Measurements from ENCODE around the gene ADPRHL1. TPM values are rescaled to one million over a fixed set of nuclear protein-coding genes. Genes with fewer than 3 reads are reported as not detected.

Gene ADPRHL1
- total and polyA plus RNA-seq, 2 donors (not counting 3 experiments of a cell fraction or from before 2014, with no cell fraction given) = 0.52 to 0.97 TPM

DNA sequence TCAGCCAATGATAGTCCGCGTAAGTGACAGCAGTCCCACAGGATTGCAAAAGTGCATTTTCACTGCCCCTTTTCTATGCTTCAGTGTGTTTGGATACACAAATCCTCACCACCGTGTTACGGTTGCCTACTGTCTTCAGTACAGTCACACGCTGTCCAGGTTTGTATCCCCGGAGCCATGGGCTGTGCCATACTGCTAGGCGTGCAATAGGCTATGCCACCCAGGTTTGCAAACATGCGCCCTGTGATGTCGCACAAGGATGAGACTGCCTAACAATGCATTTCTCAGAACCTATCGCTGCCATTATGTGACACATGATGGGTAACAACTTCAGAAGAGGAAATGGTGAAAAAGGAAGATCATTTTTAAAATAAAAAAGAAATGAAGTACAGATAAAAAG is 16.8 kb upstream of the ADPRHL1 start:
- H3K4me3 ChIP-seq (replicated peaks in 1 of 3; ENCODE audit: insufficient read depth in 1 of 3, low read depth in 1 of 3, low read length in 3 of 3) = no peak overlapping the region
- H3K4me2 ChIP-seq (ENCODE audit: insufficient read depth, low read length) = no peak overlapping the region
- FAIRE-seq = no peak
- no peaks in the 10 kb centered on the region for H3K9me3 ChIP-seq (replicated peaks; ENCODE audit: control insufficient read depth, insufficient read depth, low read length)
- peaks cover 2% of the 10 kb centered on the region in 2 experiments for H3K36me3 ChIP-seq (ENCODE audit: control insufficient read depth in 2 of 2, extremely low read depth in 1 of 2, insufficient read depth in 2 of 2, low read length in 2 of 2)
- H3K4me1 ChIP-seq (ENCODE audit: control insufficient read depth, extremely low read depth, insufficient read depth, low read length) = peaks cover 5% of the 10 kb centered on the region
- intact Hi-C loops (cut with micrococcal nuclease) = no loop called here
- CTCF ChIA-PET = no interaction called here
- H3K27me3 ChIP-seq (ENCODE audit: control insufficient read depth in 2 of 2, insufficient read depth in 2 of 2, low read length in 2 of 2) = no peaks in the 10 kb centered on the region
- dilution Hi-C loops (cut with MboI; ENCODE audit: extremely low pct_ligation_motif_present, low sequenced_read_pairs) = no loop called here
- no peak overlapping the region for H3K9ac ChIP-seq (replicated peaks; ENCODE audit: extremely low read depth, insufficient read depth, low read length)
- no peaks in the 10 kb centered on the region for H4K20me1 ChIP-seq (replicated peaks; ENCODE audit: control insufficient read depth, extremely low read depth, insufficient read depth, low read length)
- POLR2A ChIA-PET = no interaction called here
- BruUV-seq (replicated peaks) = no TSS peak
- no peaks in the 10 kb centered on the region for H3K9me1 ChIP-seq (replicated peaks; ENCODE audit: control insufficient read depth, extremely low read depth, insufficient read depth, low read length)
- no peaks in the 10 kb centered on the region for H3K79me2 ChIP-seq (ENCODE audit: control insufficient read depth, insufficient read depth, low read length)
- TF ChIP-seq POLR2AphosphoS5 (IDR thresholded peaks at IDR 0.05; ENCODE audit: insufficient read depth, low read depth, low read length) (no peak), JUN (IDR thresholded peaks at IDR 0.05; ENCODE audit: borderline replicate concordance, insufficient read depth, insufficient read length, low read depth) (no peak), MYC (IDR thresholded peaks at IDR 0.05; ENCODE audit: low read depth, low read length) (no peak)
- TF ChIP-seq, protein P1, sequence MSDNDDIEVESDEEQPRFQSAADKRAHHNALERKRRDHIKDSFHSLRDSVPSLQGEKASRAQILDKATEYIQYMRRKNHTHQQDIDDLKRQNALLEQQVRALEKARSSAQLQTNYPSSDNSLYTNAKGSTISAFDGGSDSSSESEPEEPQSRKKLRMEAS (IDR thresholded peaks at IDR 0.05; ENCODE audit: insufficient read depth, insufficient read length) = no peak
- H2AFZ ChIP-seq (ENCODE audit: low read depth, low read length) = no peak overlapping the region
- no peak for DNase-seq (ENCODE audit: low read depth, low spot score)
- no peak overlapping the region for H3K27ac ChIP-seq (ENCODE audit: insufficient read depth, low read depth, low read length)

DNA sequence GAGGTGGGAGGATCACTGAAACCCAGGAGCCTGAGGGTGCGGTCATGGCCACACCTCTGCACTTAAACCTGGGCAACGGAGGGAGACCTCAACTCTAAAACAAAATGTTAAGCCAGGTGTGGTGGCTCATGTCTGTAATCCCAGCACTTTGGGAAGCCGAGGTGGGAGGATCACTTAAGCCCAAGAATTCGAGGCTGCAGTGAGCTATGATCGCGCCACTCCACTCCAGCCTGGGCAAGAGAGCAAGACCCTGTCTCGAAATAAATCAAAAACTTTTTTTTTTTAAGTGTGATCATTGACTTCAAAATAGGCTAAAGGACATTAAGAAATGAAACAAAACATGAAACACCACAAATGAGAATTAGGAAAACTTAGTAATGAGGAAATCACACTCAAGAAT is 16.3 kb upstream of the ADPRHL1 start:
- Histone ChIP-seq H3K9ac (replicated peaks; ENCODE audit: extremely low read depth, insufficient read depth, low read length) (no peak overlapping the region), H3K4me2 (ENCODE audit: insufficient read depth, low read length) (no peak overlapping the region), H3K9me3 (replicated peaks; ENCODE audit: control insufficient read depth, insufficient read depth, low read length) (no peaks in the 10 kb centered on the region), H3K4me3 (replicated peaks in 1 of 3; ENCODE audit: insufficient read depth in 1 of 3, low read depth in 1 of 3, low read length in 3 of 3) (no peak overlapping the region), H2AFZ (ENCODE audit: low read depth, low read length) (no peak overlapping the region), H3K79me2 (ENCODE audit: control insufficient read depth, insufficient read depth, low read length) (no peaks in the 10 kb centered on the region), H3K4me1 (ENCODE audit: control insufficient read depth, extremely low read depth, insufficient read depth, low read length) (peaks cover 5% of the 10 kb centered on the region), H3K9me1 (replicated peaks; ENCODE audit: control insufficient read depth, extremely low read depth, insufficient read depth, low read length) (no peaks in the 10 kb centered on the region), H4K20me1 (replicated peaks; ENCODE audit: control insufficient read depth, extremely low read depth, insufficient read depth, low read length) (no peaks in the 10 kb centered on the region), H3K27me3 (ENCODE audit: control insufficient read depth in 2 of 2, insufficient read depth in 2 of 2, low read length in 2 of 2) (no peaks in the 10 kb centered on the region), H3K36me3 (ENCODE audit: control insufficient read depth in 2 of 2, extremely low read depth in 1 of 2, insufficient read depth in 2 of 2, low read length in 2 of 2) (peaks cover 2% of the 10 kb centered on the region in 2 experiments), H3K27ac (ENCODE audit: insufficient read depth, low read depth, low read length) (no peak overlapping the region)
- TF ChIP-seq, protein P2, sequence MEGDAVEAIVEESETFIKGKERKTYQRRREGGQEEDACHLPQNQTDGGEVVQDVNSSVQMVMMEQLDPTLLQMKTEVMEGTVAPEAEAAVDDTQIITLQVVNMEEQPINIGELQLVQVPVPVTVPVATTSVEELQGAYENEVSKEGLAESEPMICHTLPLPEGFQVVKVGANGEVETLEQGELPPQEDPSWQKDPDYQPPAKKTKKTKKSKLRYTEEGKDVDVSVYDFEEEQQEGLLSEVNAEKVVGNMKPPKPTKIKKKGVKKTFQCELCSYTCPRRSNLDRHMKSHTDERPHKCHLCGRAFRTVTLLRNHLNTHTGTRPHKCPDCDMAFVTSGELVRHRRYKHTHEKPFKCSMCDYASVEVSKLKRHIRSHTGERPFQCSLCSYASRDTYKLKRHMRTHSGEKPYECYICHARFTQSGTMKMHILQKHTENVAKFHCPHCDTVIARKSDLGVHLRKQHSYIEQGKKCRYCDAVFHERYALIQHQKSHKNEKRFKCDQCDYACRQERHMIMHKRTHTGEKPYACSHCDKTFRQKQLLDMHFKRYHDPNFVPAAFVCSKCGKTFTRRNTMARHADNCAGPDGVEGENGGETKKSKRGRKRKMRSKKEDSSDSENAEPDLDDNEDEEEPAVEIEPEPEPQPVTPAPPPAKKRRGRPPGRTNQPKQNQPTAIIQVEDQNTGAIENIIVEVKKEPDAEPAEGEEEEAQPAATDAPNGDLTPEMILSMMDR (IDR thresholded peaks at IDR 0.05; ENCODE audit: extremely low read depth in 1 of 2, insufficient read depth in 1 of 2, low read depth in 1 of 2, low read length in 2 of 2) = no peak
- TF ChIP-seq GATA2 (IDR thresholded peaks at IDR 0.05; ENCODE audit: insufficient read depth, insufficient read length, low read depth, low read length) = no peak
- TF ChIP-seq JUN (IDR thresholded peaks at IDR 0.05; ENCODE audit: borderline replicate concordance, insufficient read depth, insufficient read length, low read depth) = no peak
- TF ChIP-seq POLR2A (IDR thresholded peaks at IDR 0.05; ENCODE audit: low read depth, low read length) = no peak
- POLR2A ChIA-PET = no interaction called here
- CTCF ChIA-PET = no interaction called here
- BruUV-seq (replicated peaks) = no TSS peak
- dilution Hi-C loops (cut with MboI; ENCODE audit: extremely low pct_ligation_motif_present, low sequenced_read_pairs) (no loop called here), intact Hi-C loops (cut with micrococcal nuclease) (no loop called here)
- FAIRE-seq (no peak), DNase-seq (ENCODE audit: low read depth, low spot score) (no peak)

Data from endothelial cell of umbilical vein (primary cell).